ENCODE measurements around the gene UPP1. TPM values are rescaled to one million over a fixed set of nuclear protein-coding genes. Genes with fewer than 3 reads are reported as not detected.

Gene UPP1
- 68.9 TPM for total RNA-seq
- long read RNA-seq, transcript UPP1-202 (6 exons, 955 nt), result minor isoform, 6 of 62 reads
- long read RNA-seq, transcript UPP1-203 (9 exons, 1,375 nt), result major isoform, 20 of 62 reads
- long read RNA-seq, partial matches to known transcripts, result 16 of 62 reads
- long read RNA-seq, other reads (novel, unspliced or antisense), result 16 of 62 reads

DNA sequence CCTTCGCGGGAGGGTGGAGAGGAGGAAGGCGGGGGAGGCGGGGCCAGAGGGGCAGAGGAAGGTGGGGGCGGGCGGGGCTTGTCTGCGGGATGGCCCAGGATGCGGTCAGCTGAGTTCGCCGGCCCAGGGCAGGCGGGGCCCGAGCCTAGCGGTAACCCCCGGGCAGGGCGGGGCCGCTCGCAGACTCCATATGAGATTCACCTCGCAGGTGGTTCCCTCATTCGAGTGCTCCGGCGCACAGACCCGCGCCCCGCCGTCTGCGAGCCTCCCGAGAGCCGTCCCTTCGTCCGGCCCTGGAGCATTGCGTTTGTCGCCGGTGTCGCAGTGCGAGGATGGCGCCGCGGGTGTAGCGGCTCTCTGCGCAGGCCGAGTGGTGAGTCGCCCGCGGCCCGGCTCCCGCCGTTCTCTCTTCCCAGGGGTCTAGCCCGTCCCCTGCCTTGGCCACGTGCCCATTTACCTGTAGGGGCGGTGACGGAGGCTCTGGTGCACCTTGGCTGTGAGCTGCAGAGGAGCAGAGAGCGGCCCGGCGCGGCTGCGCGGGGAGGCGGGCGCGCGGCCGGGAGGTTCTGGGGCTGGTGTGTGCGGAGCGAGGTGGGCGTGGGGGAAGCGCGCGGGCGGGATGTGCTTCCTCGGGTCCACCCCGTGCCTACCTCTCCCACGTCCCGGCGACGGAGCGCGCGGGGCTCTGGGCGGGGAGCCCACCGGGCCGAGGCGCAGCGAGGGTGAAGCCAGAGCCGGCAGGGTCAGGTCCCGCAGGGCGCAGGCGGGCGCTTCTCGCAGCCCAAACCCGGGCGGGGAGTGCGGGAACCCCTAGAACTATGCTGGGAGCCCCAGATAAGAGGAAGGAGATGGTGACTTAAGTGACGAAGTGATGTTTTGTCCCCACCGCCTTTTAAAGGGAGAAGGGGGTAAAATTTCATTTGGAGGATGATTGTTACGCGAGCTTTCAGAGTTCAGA, at the start of gene UPP1:
Gene UPP1, plus strand, starts transcription at position 220 of the 958 bp plus-strand sequence. CDS start 5,519 bp downstream, outside the sequence.
- H3K4me1 ChIP-seq, result peaks cover 45% of the 10 kb centered on the region
- DNase-seq (peak; percentile 98), ATAC-seq (peak; percentile 91)
- TF ChIP-seq, protein P1, sequence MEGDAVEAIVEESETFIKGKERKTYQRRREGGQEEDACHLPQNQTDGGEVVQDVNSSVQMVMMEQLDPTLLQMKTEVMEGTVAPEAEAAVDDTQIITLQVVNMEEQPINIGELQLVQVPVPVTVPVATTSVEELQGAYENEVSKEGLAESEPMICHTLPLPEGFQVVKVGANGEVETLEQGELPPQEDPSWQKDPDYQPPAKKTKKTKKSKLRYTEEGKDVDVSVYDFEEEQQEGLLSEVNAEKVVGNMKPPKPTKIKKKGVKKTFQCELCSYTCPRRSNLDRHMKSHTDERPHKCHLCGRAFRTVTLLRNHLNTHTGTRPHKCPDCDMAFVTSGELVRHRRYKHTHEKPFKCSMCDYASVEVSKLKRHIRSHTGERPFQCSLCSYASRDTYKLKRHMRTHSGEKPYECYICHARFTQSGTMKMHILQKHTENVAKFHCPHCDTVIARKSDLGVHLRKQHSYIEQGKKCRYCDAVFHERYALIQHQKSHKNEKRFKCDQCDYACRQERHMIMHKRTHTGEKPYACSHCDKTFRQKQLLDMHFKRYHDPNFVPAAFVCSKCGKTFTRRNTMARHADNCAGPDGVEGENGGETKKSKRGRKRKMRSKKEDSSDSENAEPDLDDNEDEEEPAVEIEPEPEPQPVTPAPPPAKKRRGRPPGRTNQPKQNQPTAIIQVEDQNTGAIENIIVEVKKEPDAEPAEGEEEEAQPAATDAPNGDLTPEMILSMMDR (IDR thresholded peaks at IDR 0.05), result no peak
- H3K27me3 ChIP-seq, result no peaks in the 10 kb centered on the region
- peak within 1 kb of the TSS; percentile 85 for H3K4me3 ChIP-seq
- peak within 1 kb of the TSS; percentile 92 for H3K27ac ChIP-seq
- intact Hi-C loops (cut with DNase I), result no loop called here
- H3K9me3 ChIP-seq, result no peaks in the 10 kb centered on the region
- peaks cover 20% of the 10 kb centered on the region for H3K36me3 ChIP-seq

DNA sequence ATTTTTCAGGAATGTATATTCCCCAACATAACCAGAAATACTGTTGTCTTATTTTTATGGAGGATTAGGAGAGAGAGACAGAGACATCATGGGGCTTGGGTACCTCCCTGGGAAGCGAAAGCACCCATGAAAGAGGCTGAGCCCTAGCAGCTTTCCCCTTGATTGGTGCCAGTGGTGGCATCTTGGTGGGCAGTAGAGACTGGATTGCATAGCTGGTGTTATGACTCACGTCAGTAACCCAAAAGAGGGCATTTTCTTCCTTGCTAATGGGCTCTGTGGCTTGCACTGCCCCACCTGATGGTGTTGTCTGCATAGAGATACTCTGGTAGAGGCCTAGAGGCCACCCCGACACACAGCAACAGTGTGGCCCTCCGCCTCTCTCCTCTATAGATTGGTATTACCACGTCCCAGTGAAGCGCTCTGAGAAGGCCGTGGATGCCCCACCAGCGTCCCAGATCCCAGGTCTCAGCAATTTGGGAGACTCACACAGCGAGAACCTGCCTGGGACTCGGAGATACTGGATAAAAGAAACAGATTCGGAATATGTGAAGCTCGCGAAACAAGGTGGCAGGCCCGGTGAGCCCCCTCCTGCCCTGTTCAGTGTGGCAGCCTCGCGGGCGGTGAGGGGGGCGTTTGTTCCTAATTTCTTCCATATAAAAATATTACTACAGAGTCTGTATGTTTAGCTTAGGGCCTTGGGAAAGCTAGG, 48.0 kb upstream of the UPP1 start:
- intact Hi-C loops (cut with DNase I), result no loop called here
- H3K36me3 ChIP-seq, result no peaks in the 10 kb centered on the region
- H3K9me3 ChIP-seq, result no peaks in the 10 kb centered on the region
- no peak for ATAC-seq
- no peak overlapping the region for H3K27ac ChIP-seq
- no peak overlapping the region for H3K4me3 ChIP-seq
- peaks cover 2% of the 10 kb centered on the region for H3K27me3 ChIP-seq
- TF ChIP-seq, protein P1 (IDR thresholded peaks at IDR 0.05), result no peak
- no peak for DNase-seq
- peaks cover 3% of the 10 kb centered on the region for H3K4me1 ChIP-seq

DNA sequence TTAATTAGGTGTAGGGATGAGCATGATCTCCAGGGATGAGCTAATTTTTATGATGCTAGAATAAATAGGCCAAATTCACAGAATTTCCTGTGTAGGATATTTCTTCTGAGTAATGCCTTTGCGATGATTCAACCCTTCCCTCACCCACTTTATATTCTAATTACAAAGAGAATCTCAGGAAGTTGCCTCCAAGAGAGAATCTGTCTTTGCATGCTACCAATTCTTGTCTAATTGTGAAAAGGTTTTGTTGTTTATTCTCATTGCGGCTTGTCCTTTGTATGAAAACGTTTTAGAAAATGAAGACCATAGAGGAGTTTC, 47.5 kb upstream of the UPP1 start:
- TF ChIP-seq, protein P1 (IDR thresholded peaks at IDR 0.05), result no peak
- intact Hi-C loops (cut with DNase I), result no loop called here
- H3K27ac ChIP-seq, result no peak overlapping the region
- H3K4me1 ChIP-seq, result no peaks in the 10 kb centered on the region
- H3K36me3 ChIP-seq, result no peaks in the 10 kb centered on the region
- H3K9me3 ChIP-seq, result no peaks in the 10 kb centered on the region
- no peak overlapping the region for H3K4me3 ChIP-seq
- ATAC-seq, result no peak
- DNase-seq, result no peak
- no peaks in the 10 kb centered on the region for H3K27me3 ChIP-seq

DNA sequence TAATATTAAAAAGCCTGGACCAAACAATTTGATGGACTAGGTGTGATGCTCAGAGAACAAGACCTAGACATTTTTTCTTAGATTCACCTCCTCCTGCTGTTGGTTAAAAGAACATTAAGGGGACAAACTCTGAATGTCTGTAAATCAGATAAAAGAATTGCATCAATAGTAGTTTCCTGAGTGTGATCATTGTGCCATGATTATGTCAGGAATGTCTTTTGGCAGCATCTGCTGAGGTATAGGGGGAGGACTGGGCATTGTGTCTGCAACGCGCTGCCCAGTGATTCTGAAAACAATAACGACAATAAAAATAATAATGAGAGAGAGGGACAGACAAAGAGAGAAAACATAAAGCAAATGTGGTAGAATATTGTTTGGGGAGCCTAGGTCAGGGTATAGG, 46.8 kb upstream of the UPP1 start:
- TF ChIP-seq, protein P1 (IDR thresholded peaks at IDR 0.05), result no peak
- DNase-seq (no peak), ATAC-seq (no peak)
- no peaks in the 10 kb centered on the region for H3K36me3 ChIP-seq
- H3K4me3 ChIP-seq, result no peak overlapping the region
- no peaks in the 10 kb centered on the region for H3K27me3 ChIP-seq
- no peak overlapping the region for H3K27ac ChIP-seq
- no peaks in the 10 kb centered on the region for H3K9me3 ChIP-seq
- no peaks in the 10 kb centered on the region for H3K4me1 ChIP-seq
- intact Hi-C loops (cut with DNase I), result no loop called here

GRCh38 chr7:48042636-48043035, 46.4 kb upstream of the UPP1 start:
- Histone ChIP-seq H3K27me3 (no peaks in the 10 kb centered on the region), H3K36me3 (no peaks in the 10 kb centered on the region), H3K9me3 (no peaks in the 10 kb centered on the region), H3K4me1 (no peaks in the 10 kb centered on the region), H3K27ac (no peak overlapping the region), H3K4me3 (no peak overlapping the region)
- DNase-seq (no peak), ATAC-seq (peak; percentile 9)
- intact Hi-C loops (cut with DNase I), result no loop called here
- TF ChIP-seq, protein P1 (IDR thresholded peaks at IDR 0.05), result no peak

Measured in upper lobe of right lung (tissue), 1 donor.